GM23338 (cell line): Measurements from ENCODE around the gene NOD1.

Source experiments
- CREB1 ChIP-seq: fragments of 250-450 bp; sonication (Bioruptor Pico); IDR thresholded peaks from 2 replicates; pipeline ENCODE4 v1.5.0; 2020; ENCODE audit warnings: low read depth, mild to moderate bottlenecking, moderate library complexity
- CTCF ChIP-seq, 2 experiments: fragments of 200-600 bp in 1 of 2; sonication (generic) in 1 of 2; conservative IDR thresholded peaks; 2 replicates each; pipeline versions ENCODE4 v1.5.1 to v1.6.1; 2016 to 2017; ENCODE audit warnings: antibody characterized with exemption in 2 of 2, low read depth in 2 of 2, mild to moderate bottlenecking in 2 of 2, moderate library complexity in 1 of 2
- ETS1 ChIP-seq: IDR thresholded peaks from 2 replicates; pipeline ENCODE4 v1.6.1; 2016; ENCODE audit warnings: antibody characterized with exemption
- EZH2 ChIP-seq: fragments of 200-600 bp; sonication (generic); IDR thresholded peaks from one replicate; pipeline ENCODE4 v1.8.0; 2017; ENCODE audit warnings: antibody characterized with exemption, mild to moderate bottlenecking, low read depth; ENCODE audit not compliant: unreplicated experiment
- EZH2phosphoT487 ChIP-seq: fragments of 200-600 bp; sonication (generic); IDR thresholded peaks from one replicate; pipeline ENCODE4 v1.8.1; 2018; ENCODE audit warnings: antibody characterized with exemption; ENCODE audit not compliant: unreplicated experiment
- POLR2AphosphoS5 ChIP-seq: IDR thresholded peaks from 2 replicates; pipeline ENCODE4 v1.6.1; 2016; ENCODE audit warnings: antibody characterized with exemption, low read depth
- REST ChIP-seq: IDR thresholded peaks from one replicate; pipeline ENCODE4 v1.6.1; 2018; ENCODE audit warnings: antibody characterized with exemption; ENCODE audit not compliant: unreplicated experiment

GRCh38 chr7:30379741-30380140 lies 98.8 kb downstream of the NOD1 start:
- TF ChIP-seq CTCF (conservative IDR thresholded peaks at IDR 0.05; ENCODE audit: low read depth in 2 of 2) (no peak), CREB1 (CRISPR knock-in tag) (no peak), EZH2phosphoT487 (no peak), POLR2AphosphoS5 (no peak), EZH2 (no peak), REST (no peak), ETS1 (no peak)
